Astrocyte (in vitro differentiated cells and primary cell): ENCODE measurements around the gene NOCT. TPM values are rescaled to one million over a fixed set of nuclear protein-coding genes. Genes with fewer than 3 reads are reported as not detected.
A peak's percentile ranks its signal among the peaks of the same experiment; 100 is the strongest.

Source experiments
- DNase-seq: peaks from one replicate; pipeline ENCODE4 v3.0.0-alpha.2; 2010; ENCODE audit warnings: low read depth
- FAIRE-seq: peaks from 2 replicates; lab custom pipeline; 2011; peaks lifted over from hg19 to GRCh38; lab: Jason Lieb, UNC
- H2AFZ ChIP-seq: 2 replicates; pipeline ENCODE4 v1.6.0; 2012; ENCODE audit warnings: low read depth, low read length, inconsistent platforms
- H3K27ac ChIP-seq: 2 replicates; pipeline ENCODE4 v1.5.1; 2011; ENCODE audit warnings: low read depth, low read length, inconsistent platforms
- H3K27me3 ChIP-seq: 2 replicates; pipeline ENCODE4 v1.6.0; 2011; ENCODE audit warnings: low read length, inconsistent platforms; ENCODE audit not compliant: insufficient read depth
- H3K36me3 ChIP-seq: 2 replicates; pipeline ENCODE4 v1.5.1; 2011; ENCODE audit warnings: low read length, inconsistent platforms; ENCODE audit not compliant: insufficient read depth
- H3K4me1 ChIP-seq: 2 replicates; pipeline ENCODE4 v1.5.1; 2011; ENCODE audit warnings: low read length, inconsistent platforms; ENCODE audit not compliant: insufficient read depth
- H3K4me2 ChIP-seq: 2 replicates; pipeline ENCODE4 v1.6.0; 2012; ENCODE audit warnings: low read length, inconsistent platforms
- H3K4me3 ChIP-seq: 2 replicates; pipeline ENCODE4 v1.5.1; 2011; ENCODE audit warnings: low read depth, mild to moderate bottlenecking, low read length, inconsistent platforms; ENCODE audit not compliant: insufficient read depth
- H3K79me2 ChIP-seq: 2 replicates; pipeline ENCODE4 v1.6.0; 2012; ENCODE audit warnings: mild to moderate bottlenecking, low read length, inconsistent platforms; ENCODE audit not compliant: insufficient read depth
- H3K9ac ChIP-seq: 2 replicates; pipeline ENCODE4 v1.6.0; 2012; ENCODE audit warnings: mild to moderate bottlenecking, low read length, inconsistent platforms
- H3K9me3 ChIP-seq: 2 replicates; pipeline ENCODE4 v1.5.1; 2012; ENCODE audit warnings: low read depth, mild to moderate bottlenecking, low read length, inconsistent platforms; ENCODE audit not compliant: insufficient read depth
- H4K20me1 ChIP-seq: 2 replicates; pipeline ENCODE4 v1.6.0; 2012; ENCODE audit warnings: low read length, inconsistent platforms; ENCODE audit not compliant: insufficient read depth
- H3K27ac Mint-ChIP-seq: one replicate; pipeline ENCODE4 v1.8.0; 2021; ENCODE audit warnings: mild to moderate bottlenecking, mixed read lengths; ENCODE audit not compliant: unreplicated experiment
- H3K27me3 Mint-ChIP-seq: one replicate; pipeline ENCODE4 v1.8.0; 2021; ENCODE audit warnings: low read depth, mixed read lengths; ENCODE audit not compliant: unreplicated experiment
- H3K36me3 Mint-ChIP-seq: one replicate; pipeline ENCODE4 v1.8.0; 2021; ENCODE audit warnings: low read depth, mixed read lengths; ENCODE audit not compliant: unreplicated experiment
- H3K4me1 Mint-ChIP-seq: one replicate; pipeline ENCODE4 v1.8.0; 2021; ENCODE audit warnings: low read depth, mixed read lengths; ENCODE audit not compliant: unreplicated experiment
- H3K4me3 Mint-ChIP-seq: one replicate; pipeline ENCODE4 v1.8.0; 2021; ENCODE audit warnings: mild to moderate bottlenecking, moderate library complexity, mixed read lengths; ENCODE audit not compliant: unreplicated experiment
- H3K9me3 Mint-ChIP-seq: one replicate; pipeline ENCODE4 v1.8.0; 2021; ENCODE audit warnings: mild to moderate bottlenecking, mixed read lengths; ENCODE audit not compliant: unreplicated experiment
- CTCF ChIP-seq: IDR thresholded peaks from 2 replicates; pipeline ENCODE4 v1.5.1; 2011; ENCODE audit warnings: low read depth, mild to moderate bottlenecking, inconsistent platforms, low read length, moderate library complexity; ENCODE audit not compliant: insufficient read depth
- EZH2 ChIP-seq: IDR thresholded peaks from 2 replicates; pipeline ENCODE4 v1.6.1; 2012; ENCODE audit warnings: mild to moderate bottlenecking, low read length, inconsistent platforms; ENCODE audit not compliant: insufficient read depth
- total RNA-seq: library from RNA; stranded (reverse); gene quantifications from 2 replicates; pipeline ENCODE4 v1.2.1, GENCODE V29; 2021

Gene NOCT
- total RNA-seq, 1 donor from 2014 or later: 73.6 TPM

- H3K4me1 Mint-ChIP-seq: peaks cover 5% of the 10 kb centered on the region
- Histone ChIP-seq H4K20me1 (peaks cover 71% of the 10 kb centered on the region), H3K9ac (no peak overlapping the region), H3K4me2 (no peak overlapping the region), H2AFZ (no peak overlapping the region), H3K4me3 (no peak overlapping the region), H3K36me3 (peaks cover 30% of the 10 kb centered on the region), H3K27ac (no peak overlapping the region), H3K27me3 (no peaks in the 10 kb centered on the region), H3K79me2 (peaks cover 80% of the 10 kb centered on the region), H3K9me3 (no peaks in the 10 kb centered on the region), H3K4me1 (no peaks in the 10 kb centered on the region)
- no peak overlapping the region for H3K4me3 Mint-ChIP-seq
- H3K9me3 Mint-ChIP-seq: no peaks in the 10 kb centered on the region
- peak overlapping the region; percentile 9 for H3K27ac Mint-ChIP-seq
- no peak for TF ChIP-seq EZH2
- TF ChIP-seq CTCF: no peak
- H3K36me3 Mint-ChIP-seq: peaks cover 26% of the 10 kb centered on the region
- no peak for FAIRE-seq
- H3K27me3 Mint-ChIP-seq: no peaks in the 10 kb centered on the region
- no peak for DNase-seq
These were observed 27.4 kb downstream of the NOCT start for GRCh38 chr4:139042981-139043460.

GRCh38 chr4:139044291-139044690 is 28.7 kb downstream of the NOCT start:
- H3K27ac Mint-ChIP-seq: peak overlapping the region; percentile 12

More at GRCh38 chr4:139044291-139044690, 28.7 kb downstream of the NOCT start:
- peaks cover 66% of the 10 kb centered on the region for H4K20me1 ChIP-seq
- no peaks in the 10 kb centered on the region for H3K27me3 ChIP-seq
- H3K36me3 ChIP-seq: peaks cover 37% of the 10 kb centered on the region
- H2AFZ ChIP-seq: no peak overlapping the region
- H3K4me3 Mint-ChIP-seq: no peak overlapping the region
- H3K79me2 ChIP-seq: peaks cover 77% of the 10 kb centered on the region
- no peak for DNase-seq
- H3K4me1 Mint-ChIP-seq: peaks cover 9% of the 10 kb centered on the region
- no peak overlapping the region for H3K4me3 ChIP-seq
- H3K9me3 ChIP-seq: no peaks in the 10 kb centered on the region
- TF ChIP-seq EZH2: no peak
- no peak for TF ChIP-seq CTCF
- peaks cover 26% of the 10 kb centered on the region for H3K36me3 Mint-ChIP-seq
- H3K4me2 ChIP-seq: no peak overlapping the region
- H3K9me3 Mint-ChIP-seq: no peaks in the 10 kb centered on the region
- H3K27ac ChIP-seq: no peak overlapping the region
- FAIRE-seq: no peak
- no peak overlapping the region for H3K9ac ChIP-seq
- no peaks in the 10 kb centered on the region for H3K4me1 ChIP-seq
- no peaks in the 10 kb centered on the region for H3K27me3 Mint-ChIP-seq
